Uterus (tissue), 2 donors: ENCODE measurements around the gene WDR76.
"Not testable (repeated sequence)": the region's sequence is repeated elsewhere in the genome, so short reads cannot be mapped to it uniquely, and the experiment has no call there.

ENCODE experiments used
- POLR2A ChIP-seq, 2 donors: fragments of 450-650 bp; IDR thresholded peaks; one replicate each; pipeline ENCODE4 v1.6.1; 2016; ENCODE audit warnings: antibody characterized with exemption in 2 of 2, mild to moderate bottlenecking in 1 of 2, moderate library complexity in 1 of 2
- TF ChIP-seq, protein P1 (sequence below), 4 experiments: fragments of 200-600 bp in 2 of 4; fragments of 450-650 bp in 2 of 4; sonication (generic) in 2 of 4; IDR thresholded peaks; one replicate each; pipeline ENCODE4 v1.5.1; 2016 to 2019; ENCODE audit warnings: antibody characterized with exemption in 4 of 4, mild to moderate bottlenecking in 2 of 4, moderate library complexity in 1 of 4

DNA sequence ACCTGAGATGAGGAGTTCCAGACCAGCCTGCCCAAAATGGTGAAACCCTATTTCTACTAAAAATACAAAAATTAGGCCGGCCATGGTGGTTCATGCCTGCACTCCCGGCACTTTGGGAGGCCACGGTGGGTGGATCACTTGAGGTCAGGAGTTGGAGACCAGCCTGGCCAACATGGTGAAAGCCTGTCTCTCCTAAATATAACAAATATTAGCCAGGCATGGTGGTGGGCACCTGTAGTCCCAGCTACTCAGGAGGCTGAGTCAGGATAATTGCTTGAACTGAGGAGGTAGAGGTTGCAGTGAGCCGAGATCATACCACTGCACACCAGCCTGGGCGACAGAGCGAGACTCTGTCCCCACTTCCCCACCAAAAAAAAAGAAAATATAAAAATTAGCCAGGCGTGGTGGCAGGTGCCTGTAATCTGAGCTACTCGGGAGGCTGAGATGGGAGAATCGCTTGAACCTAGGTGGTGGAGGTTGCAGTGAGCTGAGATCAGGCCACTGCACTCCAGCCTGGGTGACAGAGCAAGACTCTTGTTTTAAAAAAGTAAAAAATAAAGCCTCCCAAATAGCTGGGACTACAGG lies 4.0 kb downstream of the WDR76 start:
- TF ChIP-seq POLR2A (IDR thresholded peaks at IDR 0.05): not testable (repeated sequence)
- TF ChIP-seq, protein P1, sequence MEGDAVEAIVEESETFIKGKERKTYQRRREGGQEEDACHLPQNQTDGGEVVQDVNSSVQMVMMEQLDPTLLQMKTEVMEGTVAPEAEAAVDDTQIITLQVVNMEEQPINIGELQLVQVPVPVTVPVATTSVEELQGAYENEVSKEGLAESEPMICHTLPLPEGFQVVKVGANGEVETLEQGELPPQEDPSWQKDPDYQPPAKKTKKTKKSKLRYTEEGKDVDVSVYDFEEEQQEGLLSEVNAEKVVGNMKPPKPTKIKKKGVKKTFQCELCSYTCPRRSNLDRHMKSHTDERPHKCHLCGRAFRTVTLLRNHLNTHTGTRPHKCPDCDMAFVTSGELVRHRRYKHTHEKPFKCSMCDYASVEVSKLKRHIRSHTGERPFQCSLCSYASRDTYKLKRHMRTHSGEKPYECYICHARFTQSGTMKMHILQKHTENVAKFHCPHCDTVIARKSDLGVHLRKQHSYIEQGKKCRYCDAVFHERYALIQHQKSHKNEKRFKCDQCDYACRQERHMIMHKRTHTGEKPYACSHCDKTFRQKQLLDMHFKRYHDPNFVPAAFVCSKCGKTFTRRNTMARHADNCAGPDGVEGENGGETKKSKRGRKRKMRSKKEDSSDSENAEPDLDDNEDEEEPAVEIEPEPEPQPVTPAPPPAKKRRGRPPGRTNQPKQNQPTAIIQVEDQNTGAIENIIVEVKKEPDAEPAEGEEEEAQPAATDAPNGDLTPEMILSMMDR (IDR thresholded peaks at IDR 0.05): not testable (repeated sequence)
